ENCODE results near the gene SRRM3.

The SRRM3 gene

DNA sequence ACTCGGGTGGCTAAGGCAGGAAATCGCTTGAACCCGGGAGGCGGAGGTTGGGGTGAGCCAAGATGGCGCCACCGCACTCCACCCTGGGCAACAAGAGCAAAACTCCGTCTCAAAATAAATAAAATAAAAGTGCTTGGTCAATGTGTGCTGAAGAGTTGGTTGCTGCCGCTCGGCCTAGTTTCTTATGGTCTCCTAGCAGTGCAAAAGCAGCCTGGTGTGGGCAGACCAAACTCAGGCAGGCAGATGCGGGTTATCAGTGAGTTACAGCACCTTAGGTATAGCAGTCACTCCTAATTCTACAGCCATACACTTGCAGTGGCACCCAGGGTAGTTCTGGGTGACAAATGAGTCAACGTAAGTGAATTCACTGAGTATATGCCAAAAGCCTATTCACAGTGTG is 123.4 kb downstream of the SRRM3 start:
- no peak for TF ChIP-seq CTCF (IDR thresholded peaks at IDR 0.05; ENCODE audit: insufficient read depth, low read depth, low read length, missing control alignments)
- DNase-seq (ENCODE audit: low read depth): no peak

DNA sequence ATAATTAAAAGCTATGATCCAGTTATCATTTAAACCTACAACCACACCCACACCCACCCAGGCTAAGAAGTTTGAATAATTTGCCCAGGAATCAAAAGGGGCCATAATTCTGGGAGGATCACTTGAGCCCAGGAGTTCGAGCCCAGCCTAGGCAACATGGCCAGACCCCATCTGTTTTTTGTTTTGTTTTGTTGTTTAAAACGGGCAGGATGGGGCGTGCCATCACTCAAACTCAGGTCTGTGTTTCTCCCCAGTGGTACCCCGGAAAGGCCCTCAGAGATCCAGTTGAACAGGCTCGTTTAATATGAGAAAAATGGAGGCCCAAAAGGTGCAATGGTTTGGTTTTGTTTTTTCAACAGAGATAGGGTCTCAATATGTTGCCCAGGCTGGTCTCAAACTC is 124.1 kb downstream of the SRRM3 start:
- no peak overlapping the region for H3K4me3 ChIP-seq (ENCODE audit: low read depth, low read length)
- TF ChIP-seq CTCF (IDR thresholded peaks at IDR 0.05; ENCODE audit: insufficient read depth, low read depth, low read length, missing control alignments): no peak
- no peak for DNase-seq (ENCODE audit: low read depth)

More for the DNA sequence above, 123.4 kb downstream of the SRRM3 start:
- H3K4me3 ChIP-seq (ENCODE audit: low read depth, low read length): no peak overlapping the region

DNA sequence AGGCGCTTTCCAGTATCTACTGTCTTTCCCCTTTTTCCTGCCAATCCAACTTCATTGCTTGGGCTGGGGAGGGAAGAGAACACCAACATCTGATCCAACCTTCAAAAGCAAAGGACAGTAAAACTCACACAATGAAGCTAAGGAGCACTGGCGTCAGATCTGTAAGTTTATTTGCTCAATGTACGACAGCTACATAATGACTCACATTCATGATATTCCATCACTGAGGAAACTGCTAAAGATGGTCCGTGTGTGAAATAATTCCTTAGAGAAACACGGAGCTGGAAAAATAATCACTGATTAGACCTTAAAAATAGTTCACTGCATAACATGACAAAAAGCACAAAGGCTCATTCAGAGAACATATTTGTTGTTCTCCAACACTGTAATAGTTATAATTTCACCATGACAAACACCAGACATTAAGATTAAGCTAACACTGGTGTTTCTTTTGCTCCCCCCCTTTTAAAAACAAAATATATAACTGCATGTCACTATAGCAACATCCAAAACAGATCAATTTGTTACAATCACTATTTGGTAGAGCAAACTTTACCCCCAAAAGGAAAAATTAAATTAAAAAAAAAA is 125.0 kb downstream of the SRRM3 start:
- TF ChIP-seq CTCF (IDR thresholded peaks at IDR 0.05; ENCODE audit: insufficient read depth, low read depth, low read length, missing control alignments): no peak
- H3K4me3 ChIP-seq (ENCODE audit: low read depth, low read length): no peak overlapping the region
- DNase-seq (ENCODE audit: low read depth): no peak

GRCh38 chr7:76327610-76328009 is 125.9 kb downstream of the SRRM3 start:
- DNase-seq (ENCODE audit: low read depth): no peak
- no peak overlapping the region for H3K4me3 ChIP-seq (ENCODE audit: low read depth, low read length)
- TF ChIP-seq CTCF (IDR thresholded peaks at IDR 0.05; ENCODE audit: insufficient read depth, low read depth, low read length, missing control alignments): no peak

DNA sequence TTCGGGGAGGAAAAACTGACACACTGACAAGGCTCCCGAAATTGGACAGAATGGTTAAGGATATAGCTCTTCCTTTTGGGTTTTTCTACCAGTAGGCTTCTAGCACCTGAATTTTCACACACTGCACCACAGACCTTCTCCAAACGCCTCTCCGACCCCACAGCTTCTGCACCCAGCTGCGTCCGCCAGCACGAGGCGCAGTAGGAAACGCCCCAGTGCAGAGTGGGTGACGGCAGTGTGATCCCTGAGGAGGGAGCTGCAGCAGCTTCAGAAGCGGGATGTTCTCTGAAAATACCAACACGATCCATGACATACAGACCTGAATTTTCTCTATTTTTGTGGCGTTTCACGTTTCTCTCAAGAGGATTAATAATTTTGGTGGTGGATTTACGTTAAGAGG is 126.7 kb downstream of the SRRM3 start:
- no peak for DNase-seq (ENCODE audit: low read depth)
- TF ChIP-seq CTCF (IDR thresholded peaks at IDR 0.05; ENCODE audit: insufficient read depth, low read depth, low read length, missing control alignments): no peak
- no peak overlapping the region for H3K4me3 ChIP-seq (ENCODE audit: low read depth, low read length)

DNA sequence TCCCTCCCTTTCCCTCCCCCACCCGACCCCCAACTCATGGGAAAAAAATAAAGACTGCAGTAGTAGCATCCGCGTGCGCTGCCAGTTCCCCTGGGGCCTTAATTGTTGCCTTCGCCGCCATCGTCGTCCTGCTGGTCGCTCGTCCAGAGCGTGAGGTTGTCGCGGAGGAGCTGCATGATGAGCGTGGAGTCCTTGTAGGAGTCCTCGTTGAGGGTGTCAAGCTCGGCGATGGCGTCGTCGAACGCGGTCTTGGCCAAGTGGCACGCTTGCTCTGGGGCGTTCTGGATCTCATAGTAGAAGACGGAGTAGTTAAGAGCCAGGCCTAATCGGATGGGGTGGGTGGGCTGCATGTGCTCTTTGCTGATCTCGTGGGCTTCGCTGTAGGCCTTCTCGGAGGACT is 127.8 kb downstream of the SRRM3 start:
- no peak for TF ChIP-seq CTCF (IDR thresholded peaks at IDR 0.05; ENCODE audit: insufficient read depth, low read depth, low read length, missing control alignments)
- H3K4me3 ChIP-seq (ENCODE audit: low read depth, low read length): no peak overlapping the region
- no peak for DNase-seq (ENCODE audit: low read depth)

DNA sequence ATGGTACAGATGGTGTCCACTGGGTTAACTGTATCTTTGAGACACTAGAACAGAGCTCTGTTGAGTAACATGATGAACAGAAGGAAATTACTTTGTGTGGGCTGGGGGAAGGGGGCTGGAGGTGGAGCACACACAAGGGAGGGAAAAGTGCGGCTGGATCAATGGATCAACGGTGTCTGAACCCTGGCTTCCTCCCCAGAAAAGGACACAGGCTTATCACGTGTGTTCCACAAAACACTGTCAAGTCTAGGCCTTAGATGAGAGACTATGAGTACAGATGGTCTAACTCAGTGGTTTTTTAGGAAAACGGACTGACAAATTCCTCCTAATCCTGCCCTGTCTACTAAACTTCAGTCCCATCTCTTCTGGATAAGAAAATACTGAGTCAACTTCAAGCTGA is 128.6 kb downstream of the SRRM3 start:
- no peak overlapping the region for H3K4me3 ChIP-seq (ENCODE audit: low read depth, low read length)
- TF ChIP-seq CTCF (IDR thresholded peaks at IDR 0.05; ENCODE audit: insufficient read depth, low read depth, low read length, missing control alignments): no peak
- DNase-seq (ENCODE audit: low read depth): no peak

All from GM12865 (cell line).